OCI-M1 (cell line): Measurements from ENCODE around the gene ZNF346.

Source experiments
- DNase-seq: peaks from one replicate; lab custom pipeline; 2025; lab: John Stamatoyannopoulos, UW

The ZNF346 gene

DNA sequence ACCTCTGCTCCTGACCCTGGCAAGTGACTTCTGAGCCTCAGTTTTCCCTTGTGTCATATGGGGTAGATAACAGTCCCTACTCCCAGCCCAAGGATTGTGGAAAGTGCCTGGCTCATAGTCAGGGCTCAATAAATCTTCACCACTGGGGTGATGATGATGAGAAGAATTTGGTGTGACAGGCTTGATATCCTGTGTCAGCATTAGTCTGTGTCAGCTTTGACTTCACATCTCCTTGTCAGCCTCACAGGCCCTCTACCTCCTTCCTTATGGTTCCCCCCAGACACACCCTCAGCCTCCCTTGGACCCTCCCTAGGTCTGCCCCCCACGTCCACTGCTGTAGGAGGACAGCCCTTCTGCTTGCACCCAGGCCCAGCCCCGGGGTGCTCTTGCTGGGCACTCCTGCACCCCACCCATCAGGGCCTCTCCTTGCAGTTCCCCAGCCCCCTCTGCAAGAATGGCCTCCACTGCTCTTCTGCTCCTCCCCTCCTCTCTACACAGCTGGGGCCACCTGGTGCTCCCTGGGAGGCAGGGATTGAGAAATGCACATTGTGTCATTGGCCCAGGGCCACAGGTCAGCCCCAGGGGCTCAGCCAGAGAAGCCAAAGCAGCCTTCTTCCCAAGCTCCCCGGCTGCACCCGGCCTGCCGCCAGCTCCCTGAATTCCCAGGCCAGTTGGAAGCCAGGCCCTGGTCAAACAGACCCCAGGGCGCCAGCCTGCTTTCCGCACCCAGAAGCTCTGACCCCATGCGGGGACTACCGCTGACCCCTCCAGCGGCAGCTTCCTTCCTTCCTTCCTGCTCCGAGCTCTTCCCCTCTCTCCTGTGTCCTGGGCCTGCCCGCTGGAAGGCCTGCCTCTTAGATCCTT is 72.0 kb downstream of the ZNF346 start:
- no peak for DNase-seq

- no peak for DNase-seq
These were observed 72.7 kb downstream of the ZNF346 start for GRCh38 chr5:177095088-177095669.

- no peak for DNase-seq
These were observed 73.9 kb downstream of the ZNF346 start for GRCh38 chr5:177096162-177097015.

- DNase-seq: no peak
These were observed 74.8 kb downstream of the ZNF346 start for GRCh38 chr5:177097016-177097985.

DNA sequence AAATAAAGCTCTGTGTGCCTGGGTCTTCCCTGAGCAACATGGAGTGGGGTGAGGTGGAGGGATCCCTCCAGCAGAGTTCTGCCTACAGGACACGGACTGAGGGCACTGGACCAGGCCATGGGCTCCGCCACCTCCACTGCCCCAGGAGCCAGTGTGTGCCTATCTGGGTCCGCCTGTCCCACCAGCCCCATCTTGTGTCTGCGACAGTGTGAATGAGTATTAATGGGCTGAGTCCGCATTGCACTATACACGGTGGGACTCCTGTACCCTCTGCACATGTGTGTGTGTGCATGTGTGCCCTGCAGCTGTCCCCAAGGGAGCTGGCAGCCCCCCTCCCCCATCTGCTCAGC is 75.6 kb downstream of the ZNF346 start:
- no peak for DNase-seq

DNA sequence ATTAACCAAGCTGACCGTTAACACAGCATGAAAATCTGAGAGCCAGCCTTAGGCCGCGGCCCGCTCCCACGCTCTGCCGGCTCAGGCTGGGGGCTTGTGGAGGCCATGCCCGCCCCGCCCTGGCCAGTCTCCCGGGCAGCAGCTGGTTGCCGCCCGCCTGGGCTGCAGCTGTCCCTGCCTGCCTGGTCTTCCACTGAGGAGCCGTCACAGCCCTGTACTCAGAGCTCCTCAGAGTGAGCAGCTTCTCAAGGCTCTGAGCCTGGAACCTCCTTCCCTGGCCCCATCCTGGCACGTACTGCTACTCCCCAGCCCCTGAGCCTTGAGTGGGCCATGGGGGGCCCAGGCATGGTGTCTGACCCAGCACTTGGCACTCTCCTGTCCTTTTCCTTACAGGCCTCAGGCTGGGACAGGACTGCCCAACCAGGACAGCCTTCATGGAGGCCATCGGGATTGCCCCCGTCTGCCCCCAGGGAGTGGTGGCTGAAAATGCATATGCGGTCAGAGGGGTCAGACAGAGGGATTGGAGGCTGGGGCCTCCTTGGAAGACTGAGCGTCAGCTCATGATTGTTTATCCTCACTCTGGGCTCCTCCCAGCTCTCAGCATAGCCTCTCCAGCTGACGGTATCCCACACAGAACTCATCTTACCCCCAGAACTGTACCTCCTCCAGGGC is 76.1 kb downstream of the ZNF346 start:
- no peak for DNase-seq

- DNase-seq: no peak
These were observed 77.1 kb downstream of the ZNF346 start for GRCh38 chr5:177099422-177100093.

- DNase-seq: no peak
These were observed 78.2 kb downstream of the ZNF346 start for GRCh38 chr5:177100714-177101121.

- no peak for DNase-seq
These were observed 81.2 kb downstream of the ZNF346 start for GRCh38 chr5:177103523-177104253.

DNA sequence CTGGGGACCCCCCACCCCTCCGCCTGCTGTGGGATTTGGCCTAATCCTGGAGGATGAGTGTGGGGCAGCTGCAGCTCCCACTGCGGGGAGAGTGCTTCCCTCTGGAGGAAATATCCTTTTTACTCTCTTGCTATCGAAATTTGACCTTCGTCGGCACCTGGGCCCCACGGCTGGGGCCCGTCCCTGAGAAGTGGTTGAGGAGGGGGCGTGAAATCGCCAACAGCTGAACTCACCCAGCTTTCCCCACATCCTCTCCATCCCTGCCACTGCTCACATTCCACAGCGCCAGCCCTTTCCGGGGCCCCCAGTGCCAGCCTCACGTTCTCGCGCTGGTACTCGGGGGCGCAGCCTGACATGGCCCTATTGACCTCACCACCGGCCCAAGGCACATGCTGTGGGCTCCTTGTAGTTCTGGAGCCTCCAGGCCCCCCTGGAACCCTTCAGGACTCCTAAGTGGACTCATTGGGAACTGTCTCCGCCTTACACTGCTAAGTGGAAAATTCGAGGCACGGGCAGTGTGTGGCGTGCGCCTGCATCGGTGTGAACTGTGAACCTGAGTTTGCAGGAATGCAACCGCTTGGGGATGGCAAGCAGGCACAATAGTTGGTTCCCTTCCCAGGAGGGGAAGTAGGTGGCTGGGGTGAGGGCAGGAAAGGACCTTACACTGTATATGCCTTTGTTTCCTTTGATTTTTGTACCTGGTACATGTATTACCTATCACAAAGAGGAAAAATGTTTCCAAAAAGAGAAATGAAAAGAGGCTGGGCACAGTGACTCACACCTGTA is 83.4 kb downstream of the ZNF346 start:
- DNase-seq: no peak

- DNase-seq: no peak
These were observed 84.7 kb downstream of the ZNF346 start for GRCh38 chr5:177107159-177107558.

DNA sequence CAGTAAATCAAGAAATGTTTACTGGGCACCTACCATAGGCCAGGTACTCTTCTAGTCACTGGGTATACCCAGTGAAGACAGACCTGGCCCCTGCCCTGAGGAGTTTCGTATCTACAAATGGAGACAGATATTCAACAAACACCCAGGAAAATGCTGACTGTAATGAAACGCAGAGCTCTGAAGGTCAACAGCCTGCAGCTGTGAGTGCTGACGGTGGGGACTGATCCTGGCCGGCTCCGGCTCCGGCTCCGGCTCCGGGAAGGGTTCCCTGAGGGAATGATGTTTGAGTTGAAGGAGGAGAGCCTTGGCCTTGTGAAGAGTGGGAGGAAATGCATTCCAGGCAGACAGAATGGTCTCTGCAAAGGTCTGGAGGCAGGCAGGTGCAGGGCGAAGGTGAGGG is 87.3 kb downstream of the ZNF346 start:
- DNase-seq: no peak

GRCh38 chr5:177111720-177112394 is 89.4 kb downstream of the ZNF346 start:
- peak; percentile 75 for DNase-seq

- no peak for DNase-seq
These were observed 90.2 kb downstream of the ZNF346 start for GRCh38 chr5:177112589-177113220.

DNA sequence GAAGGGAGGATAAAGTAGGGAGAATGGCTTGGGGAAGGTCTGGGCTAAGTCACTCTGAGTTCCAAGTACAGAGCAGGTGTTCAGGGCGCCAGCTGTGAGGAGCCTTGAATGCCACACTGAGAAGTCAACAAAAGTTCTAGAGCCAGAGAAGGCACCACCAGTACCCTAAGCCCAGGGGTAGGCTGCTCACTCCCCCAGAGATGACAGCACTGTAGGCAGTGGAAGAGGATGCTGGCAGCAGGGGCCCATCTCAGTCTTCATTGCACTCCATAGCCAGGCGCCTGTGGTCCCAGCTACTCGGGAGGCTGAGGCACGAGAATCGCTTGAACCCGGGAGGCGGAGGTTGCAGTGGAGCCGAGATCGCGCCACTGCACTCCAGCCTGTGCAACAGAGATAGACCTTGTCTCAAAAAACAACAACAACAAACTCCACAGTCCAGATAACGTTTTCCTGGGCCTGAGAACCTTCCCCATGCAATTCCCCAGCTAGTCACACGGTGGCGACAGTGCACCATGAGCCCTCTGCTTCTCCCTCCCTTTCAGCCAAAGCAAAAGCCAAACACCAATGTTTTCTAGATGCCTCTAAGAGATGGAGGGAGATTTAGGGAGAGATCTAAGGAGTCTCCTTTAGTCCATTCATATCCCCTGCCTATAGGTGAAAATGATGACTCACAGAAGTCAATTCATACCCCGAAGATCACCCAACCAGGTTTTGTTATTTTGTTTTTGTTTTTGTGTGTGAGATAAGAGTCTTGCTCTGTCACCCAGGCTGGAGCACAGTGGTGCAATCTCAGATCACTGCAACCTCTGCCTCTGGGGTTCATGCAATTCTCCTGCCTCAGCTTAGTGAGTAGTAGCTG is 91.3 kb downstream of the ZNF346 start:
- DNase-seq: peak; percentile 93

DNA sequence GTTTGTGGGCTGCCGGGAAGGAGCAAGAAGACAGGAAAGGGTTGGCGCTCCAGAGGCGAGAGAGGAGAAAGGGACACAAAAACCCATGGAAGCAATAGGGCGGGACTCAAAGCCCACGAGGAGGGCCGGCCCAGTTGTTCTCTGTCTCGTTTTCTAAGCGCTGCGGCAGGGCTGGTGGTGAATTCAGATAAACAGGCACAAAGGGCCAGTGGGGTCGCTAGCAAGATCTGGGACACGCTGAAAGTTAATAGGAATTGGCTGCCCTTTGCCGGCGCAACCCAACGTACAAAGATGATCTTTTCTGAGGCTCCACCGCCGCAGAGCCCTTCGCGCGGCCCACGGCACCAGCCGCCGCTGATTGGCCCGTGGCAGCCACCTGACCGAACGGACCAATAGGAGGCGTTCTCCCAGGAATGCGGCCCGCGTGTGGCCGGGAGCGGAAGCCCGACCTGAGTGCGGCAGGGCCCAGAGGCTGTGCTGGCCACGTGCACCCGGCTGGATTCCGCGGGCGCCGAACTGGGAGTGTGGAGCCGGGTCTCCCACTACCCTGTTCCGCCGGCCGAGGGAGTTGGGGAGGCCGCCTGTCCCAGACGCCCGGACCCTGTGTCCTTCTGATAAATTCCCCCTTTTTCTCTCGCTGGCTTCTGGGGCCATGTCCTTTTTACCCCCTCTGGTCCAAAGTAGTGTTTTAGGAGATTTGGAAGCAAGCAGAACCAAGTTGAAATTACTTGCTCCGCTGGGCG is 94.3 kb downstream of the ZNF346 start:
- DNase-seq: no peak
